NB4 (cell line): ENCODE measurements around the gene AGFG1.

Experiments
- POLR2A ChIP-seq: IDR thresholded peaks from 2 replicates; pipeline ENCODE4 v1.6.1; 2011; ENCODE audit warnings: mild to moderate bottlenecking; ENCODE audit not compliant: insufficient read length; ENCODE audit errors: extremely low read depth
- TF ChIP-seq, protein P1 (sequence below): IDR thresholded peaks from one replicate; pipeline ENCODE4 v1.5.1; 2012; ENCODE audit warnings: low read depth, low read length

- TF ChIP-seq, protein P1, sequence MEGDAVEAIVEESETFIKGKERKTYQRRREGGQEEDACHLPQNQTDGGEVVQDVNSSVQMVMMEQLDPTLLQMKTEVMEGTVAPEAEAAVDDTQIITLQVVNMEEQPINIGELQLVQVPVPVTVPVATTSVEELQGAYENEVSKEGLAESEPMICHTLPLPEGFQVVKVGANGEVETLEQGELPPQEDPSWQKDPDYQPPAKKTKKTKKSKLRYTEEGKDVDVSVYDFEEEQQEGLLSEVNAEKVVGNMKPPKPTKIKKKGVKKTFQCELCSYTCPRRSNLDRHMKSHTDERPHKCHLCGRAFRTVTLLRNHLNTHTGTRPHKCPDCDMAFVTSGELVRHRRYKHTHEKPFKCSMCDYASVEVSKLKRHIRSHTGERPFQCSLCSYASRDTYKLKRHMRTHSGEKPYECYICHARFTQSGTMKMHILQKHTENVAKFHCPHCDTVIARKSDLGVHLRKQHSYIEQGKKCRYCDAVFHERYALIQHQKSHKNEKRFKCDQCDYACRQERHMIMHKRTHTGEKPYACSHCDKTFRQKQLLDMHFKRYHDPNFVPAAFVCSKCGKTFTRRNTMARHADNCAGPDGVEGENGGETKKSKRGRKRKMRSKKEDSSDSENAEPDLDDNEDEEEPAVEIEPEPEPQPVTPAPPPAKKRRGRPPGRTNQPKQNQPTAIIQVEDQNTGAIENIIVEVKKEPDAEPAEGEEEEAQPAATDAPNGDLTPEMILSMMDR: no peak
- no peak for TF ChIP-seq POLR2A
Observed at GRCh38 chr2:227451655-227451992, 20.3 kb upstream of the AGFG1 start.
